HepG2 (cell line): ENCODE data around the gene POU2AF3.

Source experiments
- NCOA1 ChIP-seq: sonication (generic); formaldehyde crosslinking; IDR thresholded peaks from 2 replicates; pipeline ENCODE4 v1.9.0; 2021; ENCODE audit warnings: missing genetic modification reagents
- NR2F1 ChIP-seq, 2 experiments: fragments of 450-650 bp in 1 of 2; formaldehyde crosslinking in 1 of 2; IDR thresholded peaks; 2 replicates each; pipeline versions ENCODE4 v1.5.0 to v1.6.1; 2016 to 2020; ENCODE audit warnings: mild to moderate bottlenecking in 1 of 2, missing compliant biosample characterization in 1 of 2, missing genetic modification reagents in 1 of 2, moderate library complexity in 1 of 2
- RFX5 ChIP-seq: IDR thresholded peaks from 2 replicates; pipeline ENCODE4 v1.6.1; 2011; ENCODE audit warnings: low read depth, low read length, improper control_type of control experiment
- ZNF274 ChIP-seq: sonication (generic); formaldehyde crosslinking; IDR thresholded peaks from 2 replicates; pipeline ENCODE4 v1.5.1; 2020; ENCODE audit warnings: mild to moderate bottlenecking, missing genetic modification reagents
- TF ChIP-seq, protein P1 (sequence below): sonication (generic); formaldehyde crosslinking; IDR thresholded peaks from 2 replicates; pipeline ENCODE4 v1.8.1; 2022; ENCODE audit warnings: mild to moderate bottlenecking, missing genetic modification reagents
- TF ChIP-seq, protein P2 (sequence below), 2 experiments: IDR thresholded peaks; 2 replicates each; pipeline ENCODE4 v1.6.1; 2011 to 2012; ENCODE audit warnings: low read length in 2 of 2, borderline replicate concordance in 1 of 2, low read depth in 1 of 2, mild to moderate bottlenecking in 1 of 2, moderate library complexity in 1 of 2

DNA sequence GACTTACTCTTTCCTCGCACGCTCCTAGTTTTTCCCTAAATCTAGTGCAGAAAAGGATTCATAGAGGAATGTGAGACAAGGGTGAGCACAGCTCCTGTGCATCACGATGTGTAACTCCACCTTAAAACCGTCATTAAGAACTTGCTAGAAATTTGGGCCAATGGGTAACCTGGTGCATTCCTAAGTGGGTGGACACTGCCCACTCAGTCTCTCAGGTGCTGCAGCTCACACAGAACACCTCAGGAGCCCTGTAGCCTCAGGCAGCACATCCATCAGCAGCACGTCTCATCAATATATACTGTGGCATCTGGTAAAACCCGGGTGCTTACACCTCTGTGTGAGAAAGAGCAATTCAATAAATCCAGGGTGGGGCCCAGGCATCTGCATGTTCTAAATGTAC is 12.4 kb downstream of the POU2AF3 start:
- no peak for TF ChIP-seq NCOA1 (CRISPR knock-in tag)
- TF ChIP-seq, protein P1, sequence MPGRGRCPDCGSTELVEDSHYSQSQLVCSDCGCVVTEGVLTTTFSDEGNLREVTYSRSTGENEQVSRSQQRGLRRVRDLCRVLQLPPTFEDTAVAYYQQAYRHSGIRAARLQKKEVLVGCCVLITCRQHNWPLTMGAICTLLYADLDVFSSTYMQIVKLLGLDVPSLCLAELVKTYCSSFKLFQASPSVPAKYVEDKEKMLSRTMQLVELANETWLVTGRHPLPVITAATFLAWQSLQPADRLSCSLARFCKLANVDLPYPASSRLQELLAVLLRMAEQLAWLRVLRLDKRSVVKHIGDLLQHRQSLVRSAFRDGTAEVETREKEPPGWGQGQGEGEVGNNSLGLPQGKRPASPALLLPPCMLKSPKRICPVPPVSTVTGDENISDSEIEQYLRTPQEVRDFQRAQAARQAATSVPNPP (CRISPR knock-in tag): no peak
- TF ChIP-seq, protein P2, sequence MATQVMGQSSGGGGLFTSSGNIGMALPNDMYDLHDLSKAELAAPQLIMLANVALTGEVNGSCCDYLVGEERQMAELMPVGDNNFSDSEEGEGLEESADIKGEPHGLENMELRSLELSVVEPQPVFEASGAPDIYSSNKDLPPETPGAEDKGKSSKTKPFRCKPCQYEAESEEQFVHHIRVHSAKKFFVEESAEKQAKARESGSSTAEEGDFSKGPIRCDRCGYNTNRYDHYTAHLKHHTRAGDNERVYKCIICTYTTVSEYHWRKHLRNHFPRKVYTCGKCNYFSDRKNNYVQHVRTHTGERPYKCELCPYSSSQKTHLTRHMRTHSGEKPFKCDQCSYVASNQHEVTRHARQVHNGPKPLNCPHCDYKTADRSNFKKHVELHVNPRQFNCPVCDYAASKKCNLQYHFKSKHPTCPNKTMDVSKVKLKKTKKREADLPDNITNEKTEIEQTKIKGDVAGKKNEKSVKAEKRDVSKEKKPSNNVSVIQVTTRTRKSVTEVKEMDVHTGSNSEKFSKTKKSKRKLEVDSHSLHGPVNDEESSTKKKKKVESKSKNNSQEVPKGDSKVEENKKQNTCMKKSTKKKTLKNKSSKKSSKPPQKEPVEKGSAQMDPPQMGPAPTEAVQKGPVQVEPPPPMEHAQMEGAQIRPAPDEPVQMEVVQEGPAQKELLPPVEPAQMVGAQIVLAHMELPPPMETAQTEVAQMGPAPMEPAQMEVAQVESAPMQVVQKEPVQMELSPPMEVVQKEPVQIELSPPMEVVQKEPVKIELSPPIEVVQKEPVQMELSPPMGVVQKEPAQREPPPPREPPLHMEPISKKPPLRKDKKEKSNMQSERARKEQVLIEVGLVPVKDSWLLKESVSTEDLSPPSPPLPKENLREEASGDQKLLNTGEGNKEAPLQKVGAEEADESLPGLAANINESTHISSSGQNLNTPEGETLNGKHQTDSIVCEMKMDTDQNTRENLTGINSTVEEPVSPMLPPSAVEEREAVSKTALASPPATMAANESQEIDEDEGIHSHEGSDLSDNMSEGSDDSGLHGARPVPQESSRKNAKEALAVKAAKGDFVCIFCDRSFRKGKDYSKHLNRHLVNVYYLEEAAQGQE (IDR thresholded peaks at IDR 0.05; ENCODE audit: borderline replicate concordance in 1 of 2, low read depth in 1 of 2, low read length in 2 of 2): no peak
- TF ChIP-seq ZNF274 (CRISPR knock-in tag): no peak
- TF ChIP-seq RFX5: no peak
- TF ChIP-seq NR2F1 (CRISPR knock-in tag; IDR thresholded peaks at IDR 0.05): no peak
